HepG2 (cell line): ENCODE measurements around the gene VAT1L. TPM values are rescaled to one million over a fixed set of nuclear protein-coding genes. Genes with fewer than 3 reads are reported as not detected.

ENCODE experiments used
- ATAC-seq: fragments of 200-7000 bp; cut with Tn5 transposase; 3 replicates; pipeline ENCODE4 v1.9.1; 2020; ENCODE audit warnings: mild to moderate bottlenecking, moderate library complexity
- BruUV-seq: library from RNA; stranded (reverse); fragments of 400-500 nt; replicated peaks from 2 replicates; lab custom pipeline; 2021; lab: Mats Ljungman, UMichigan
- CTCF ChIA-PET: fragments of 300-600 bp; formaldehyde crosslinking; extraction: SDS; loops from one replicate; lab custom pipeline; 2021; ENCODE audit warnings: low total read pairs, inconsistent platforms, low intra/inter-chr PET ratio; lab: Yijun Ruan, JAX
- POLR2A ChIA-PET: fragments of 350-600 bp; sonication (Branson Sonifier 250); formaldehyde crosslinking; loops from one replicate; lab custom pipeline; 2020; ENCODE audit warnings: antibody characterized with exemption, inconsistent platforms; lab: Yijun Ruan, JAX
- DNase-seq: peaks from one replicate; pipeline ENCODE4 v3.0.0-alpha.2; 2015; ENCODE audit warnings: low spot score
- FAIRE-seq: peaks from 3 replicates; lab custom pipeline; 2011; peaks lifted over from hg19 to GRCh38; lab: Jason Lieb, UNC
- H2AFZ ChIP-seq: one replicate; pipeline ENCODE4 v1.6.1; 2011; ENCODE audit warnings: low read length, inconsistent platforms
- H3K27ac ChIP-seq: fragments of 300-600 bp; 3 replicates; pipeline ENCODE4 v1.8.0; 2011; ENCODE audit warnings: mixed run types, mild to moderate bottlenecking, mixed read lengths, low read length, inconsistent platforms; ENCODE audit not compliant: insufficient read depth; ENCODE audit errors: extremely low read length
- H3K27me3 ChIP-seq, 2 experiments: fragments of 200-600 bp in 1 of 2; 2 replicates in 1 of 2; 3 replicates in 1 of 2; pipeline versions ENCODE4 v1.6.0 to v1.8.0; 2011; ENCODE audit warnings: low read length in 2 of 2, mild to moderate bottlenecking in 2 of 2, moderate library complexity in 2 of 2, inconsistent platforms in 1 of 2; ENCODE audit not compliant: insufficient read depth in 2 of 2, control insufficient read depth in 1 of 2
- H3K36me3 ChIP-seq, 2 experiments: fragments of 200-600 bp in 1 of 2; replicated peaks in 1 of 2; 2 replicates in 1 of 2; 3 replicates in 1 of 2; pipeline versions ENCODE4 v1.5.1 to v1.8.0; 2011; ENCODE audit warnings: low read length in 2 of 2, inconsistent platforms in 1 of 2; ENCODE audit not compliant: insufficient read depth in 2 of 2, control insufficient read depth in 1 of 2
- H3K4me1 ChIP-seq: 2 replicates; pipeline ENCODE4 v1.5.1; 2012; ENCODE audit warnings: low read length, inconsistent platforms; ENCODE audit not compliant: insufficient read depth
- H3K4me2 ChIP-seq: 2 replicates; pipeline ENCODE4 v1.6.0; 2011; ENCODE audit warnings: low read depth, low read length, inconsistent platforms
- H3K4me3 ChIP-seq, 3 experiments: fragments of 200-600 bp in 1 of 3; sonication (generic), shearing (Covaris generic) in 1 of 3; replicated peaks in 1 of 3; 2 replicates each; pipeline ENCODE4 v1.5.1; 2011 to 2016; ENCODE audit warnings: low read length in 3 of 3, inconsistent platforms in 2 of 3, low read depth in 2 of 3, mild to moderate bottlenecking in 2 of 3, control low read depth in 1 of 3, mixed read lengths in 1 of 3; ENCODE audit not compliant: insufficient read depth in 1 of 3
- H3K79me2 ChIP-seq: one replicate; pipeline ENCODE4 v1.6.1; 2011; ENCODE audit warnings: low read length, inconsistent platforms; ENCODE audit not compliant: insufficient read depth
- H3K9ac ChIP-seq: 2 replicates; pipeline ENCODE4 v1.6.0; 2011; ENCODE audit warnings: mild to moderate bottlenecking, low read depth, low read length, inconsistent platforms; ENCODE audit not compliant: insufficient read depth
- H3K9me3 ChIP-seq: 2 replicates; pipeline ENCODE4 v1.5.1; 2012; ENCODE audit warnings: mild to moderate bottlenecking, low read length
- H4K20me1 ChIP-seq: 2 replicates; pipeline ENCODE4 v1.6.0; 2011; ENCODE audit warnings: inconsistent platforms, mild to moderate bottlenecking, low read length, moderate library complexity; ENCODE audit not compliant: insufficient read depth
- DZIP1 ChIP-seq: sonication (generic); formaldehyde crosslinking; IDR thresholded peaks from 2 replicates; pipeline ENCODE4 v1.5.0; 2020; ENCODE audit warnings: mild to moderate bottlenecking, missing genetic modification reagents
- EP300 ChIP-seq, 3 experiments: sonication (generic) in 1 of 3; formaldehyde crosslinking in 1 of 3; IDR thresholded peaks; 2 replicates each; pipeline versions ENCODE4 v1.5.1 to v1.6.1; 2011 to 2020; ENCODE audit warnings: low read depth in 2 of 3, low read length in 2 of 3, borderline replicate concordance in 1 of 3, improper control_type of control experiment in 1 of 3, mild to moderate bottlenecking in 1 of 3, missing genetic modification reagents in 1 of 3, moderate library complexity in 1 of 3
- FOXP1 ChIP-seq, 2 experiments: fragments of 450-650 bp in 1 of 2; IDR thresholded peaks; 2 replicates each; pipeline ENCODE4 v1.6.1; 2017 to 2018; ENCODE audit warnings: antibody characterized with exemption in 1 of 2
- HMGA1 ChIP-seq: sonication (generic); formaldehyde crosslinking; conservative IDR thresholded peaks from 2 replicates; pipeline ENCODE4 v1.4.0; 2020; ENCODE audit warnings: missing genetic modification reagents
- ZMYM2 ChIP-seq: sonication (generic); formaldehyde crosslinking; IDR thresholded peaks from 2 replicates; pipeline ENCODE4 v1.8.0; 2022; ENCODE audit warnings: mild to moderate bottlenecking, missing genetic modification reagents
- ZNF318 ChIP-seq: sonication (generic); formaldehyde crosslinking; IDR thresholded peaks from 2 replicates; pipeline ENCODE4 v1.4.0; 2020; ENCODE audit warnings: mild to moderate bottlenecking, missing genetic modification reagents
- WGBS: methylation state at CpG from one replicate; pipeline ENCODE4 v1.1.6; 2017; ENCODE audit warnings: low lambda C conversion rate; 5-methylcytosine and 5-hydroxymethylcytosine counted together
- in situ Hi-C: cut with HindIII; loops from 2 replicates; pipeline ENCODE4 v1.10.0; 2017; ENCODE audit warnings: low pct_unique_long_range_greater_than_20kb; ENCODE audit not compliant: extremely low pct_ligation_motif_present
- intact Hi-C: fragments of 100-400 bp; cut with micrococcal nuclease; formaldehyde crosslinking; loops from one replicate; pipeline ENCODE4 v1.10.0; 2022; ENCODE audit not compliant: unreplicated experiment
- polyA plus RNA-seq, 8 experiments: library from polyadenylated mRNA; depleted of rRNA in 3 of 8; stranded (reverse) in 7 of 8; unstranded in 1 of 8; fragments of >200 nt; fragmentation: Illumina TruSeq in 4 of 8; extraction: Trizol in 4 of 8; gene quantifications; 2 replicates each; pipeline versions ENCODE4 v1.2.1 to v1.2.3, GENCODE V29; 2011 to 2016; ENCODE audit warnings: low read depth in 4 of 8, missing spikeins in 1 of 8, mixed read lengths in 1 of 8; ENCODE audit not compliant: insufficient read depth in 1 of 8
- total RNA-seq, 5 experiments: library from RNA; depleted of rRNA; stranded (reverse); fragments of >200 nt; fragmentation: Illumina TruSeq; extraction: Trizol; gene quantifications; 2 replicates each; pipeline ENCODE4 v1.2.3, GENCODE V29; 2016; ENCODE audit warnings: low read depth in 1 of 5
- TF ChIP-seq, protein P1 (sequence below): sonication (generic); formaldehyde crosslinking; IDR thresholded peaks from 2 replicates; pipeline ENCODE4 v1.5.1; 2020; ENCODE audit warnings: mild to moderate bottlenecking, moderate library complexity, missing genetic modification reagents
- TF ChIP-seq, protein P2 (sequence below): sonication (generic); formaldehyde crosslinking; IDR thresholded peaks from 2 replicates; pipeline ENCODE4 v1.4.0; 2020; ENCODE audit warnings: mild to moderate bottlenecking, missing genetic modification reagents, borderline replicate concordance

The VAT1L gene
- total and polyA plus RNA-seq, 2 of the 13 experiments (the other 11 are each of a cell fraction or from before 2014, with no cell fraction given), result not detected

DNA sequence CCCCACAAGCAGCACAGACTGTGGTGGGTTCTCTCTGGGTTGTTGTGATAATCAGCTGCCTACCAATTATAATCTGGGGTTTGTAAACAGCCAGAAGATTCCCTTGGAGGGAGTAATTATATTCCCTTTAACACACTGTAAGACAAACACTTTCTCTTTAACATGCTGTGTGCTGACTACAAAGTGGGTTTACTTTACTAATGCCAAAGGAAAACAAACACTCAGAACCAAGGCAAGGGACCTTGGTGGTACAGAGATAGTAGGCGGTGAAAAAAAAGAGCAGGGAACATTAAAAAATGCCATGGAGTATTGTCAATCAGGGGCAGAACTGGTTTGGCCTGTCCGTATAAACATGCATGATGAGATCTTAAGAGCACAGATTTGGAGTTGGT lies 3.0 kb upstream of the VAT1L start:
- Histone ChIP-seq H3K4me3 (no peak overlapping the region), H3K27ac (no peak overlapping the region), H2AFZ (no peak overlapping the region), H3K27me3 (peaks cover 4 to 34% of the 10 kb centered on the region in 2 experiments; a peak in 4 of 5 replicates), H3K36me3 (no peaks in the 10 kb centered on the region), H3K4me2 (no peak overlapping the region), H4K20me1 (no peaks in the 10 kb centered on the region), H3K79me2 (no peaks in the 10 kb centered on the region), H3K4me1 (peaks cover 12% of the 10 kb centered on the region), H3K9ac (no peak overlapping the region), H3K9me3 (no peaks in the 10 kb centered on the region)
- 5% methylated on average over 2 of the region's 2 CpGs for WGBS
- in situ Hi-C loops, result loop anchor here (25.0 kb wide), 1 partner anchor 177 kb away; no protein-coding TSS in a partner anchor
- no peak for DNase-seq
- BruUV-seq, result no TSS peak
- no peak for FAIRE-seq
- ATAC-seq, result peak; percentile 12; the same call in 1 of the 3 replicates
- intact Hi-C loops, result no loop called here
- POLR2A ChIA-PET, result interaction anchor here (2.5 kb wide), 1 partner anchor 63 kb away, joined by 6 read pairs; the partner anchor contains the start of gene NUDT7
- CTCF ChIA-PET, result no interaction called here
- no peak for TF ChIP-seq ZMYM2 (CRISPR knock-in tag)
- TF ChIP-seq, protein P1, sequence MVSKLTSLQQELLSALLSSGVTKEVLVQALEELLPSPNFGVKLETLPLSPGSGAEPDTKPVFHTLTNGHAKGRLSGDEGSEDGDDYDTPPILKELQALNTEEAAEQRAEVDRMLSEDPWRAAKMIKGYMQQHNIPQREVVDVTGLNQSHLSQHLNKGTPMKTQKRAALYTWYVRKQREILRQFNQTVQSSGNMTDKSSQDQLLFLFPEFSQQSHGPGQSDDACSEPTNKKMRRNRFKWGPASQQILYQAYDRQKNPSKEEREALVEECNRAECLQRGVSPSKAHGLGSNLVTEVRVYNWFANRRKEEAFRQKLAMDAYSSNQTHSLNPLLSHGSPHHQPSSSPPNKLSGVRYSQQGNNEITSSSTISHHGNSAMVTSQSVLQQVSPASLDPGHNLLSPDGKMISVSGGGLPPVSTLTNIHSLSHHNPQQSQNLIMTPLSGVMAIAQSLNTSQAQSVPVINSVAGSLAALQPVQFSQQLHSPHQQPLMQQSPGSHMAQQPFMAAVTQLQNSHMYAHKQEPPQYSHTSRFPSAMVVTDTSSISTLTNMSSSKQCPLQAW (CRISPR knock-in tag), result no peak
- TF ChIP-seq, protein P2, sequence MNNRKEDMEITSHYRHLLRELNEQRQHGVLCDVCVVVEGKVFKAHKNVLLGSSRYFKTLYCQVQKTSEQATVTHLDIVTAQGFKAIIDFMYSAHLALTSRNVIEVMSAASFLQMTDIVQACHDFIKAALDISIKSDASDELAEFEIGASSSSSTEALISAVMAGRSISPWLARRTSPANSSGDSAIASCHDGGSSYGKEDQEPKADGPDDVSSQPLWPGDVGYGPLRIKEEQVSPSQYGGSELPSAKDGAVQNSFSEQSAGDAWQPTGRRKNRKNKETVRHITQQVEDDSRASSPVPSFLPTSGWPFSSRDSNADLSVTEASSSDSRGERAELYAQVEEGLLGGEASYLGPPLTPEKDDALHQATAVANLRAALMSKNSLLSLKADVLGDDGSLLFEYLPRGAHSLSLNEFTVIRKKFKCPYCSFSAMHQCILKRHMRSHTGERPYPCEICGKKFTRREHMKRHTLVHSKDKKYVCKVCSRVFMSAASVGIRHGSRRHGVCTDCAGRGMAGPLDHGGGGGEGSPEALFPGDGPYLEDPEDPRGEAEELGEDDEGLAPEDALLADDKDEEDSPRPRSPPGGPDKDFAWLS (CRISPR knock-in tag), result no peak
- TF ChIP-seq DZIP1 (CRISPR knock-in tag), result no peak
- no peak for TF ChIP-seq HMGA1 (CRISPR knock-in tag)
- TF ChIP-seq ZNF318 (CRISPR knock-in tag), result no peak
- TF ChIP-seq EP300 (IDR thresholded peaks at IDR 0.05; ENCODE audit: low read depth in 2 of 2, low read length in 2 of 2), result 0 out of 4 replicates have a peak, but pooled peaks of 1 of the 2 experiments have one; percentile 20
- TF ChIP-seq EP300 (CRISPR knock-in tag; IDR thresholded peaks at IDR 0.05; ENCODE audit: borderline replicate concordance), result no peak
- no peak for TF ChIP-seq FOXP1 (IDR thresholded peaks at IDR 0.05)
- peak; percentile 57 for TF ChIP-seq FOXP1 (CRISPR knock-in tag; IDR thresholded peaks at IDR 0.05)
